Stimulated activated naive B cell treated with anti-CD40 and anti-IgM and Interleukin-4, amounts not matched to agents 10 μg/mL and 1 μg/mL and 100 μg/mL, for 72 hours (primary cell): ENCODE results near the gene OBSCN.
"Not testable (repeated sequence)": the region's sequence is repeated elsewhere in the genome, so short reads cannot be mapped to it uniquely, and the experiment has no call there.

ENCODE experiments used
- ATAC-seq, 2 donors: fragments of 150-1000 bp; cut with Tn5 transposase; replicated peaks; 2 replicates each; pipeline ENCODE4 v1.10.0; 2021; ENCODE audit warnings: moderate library complexity in 1 of 2
- DNase-seq: peaks from one replicate; pipeline ENCODE4 v3.0.0; 2021
- H3K27ac Mint-ChIP-seq: one replicate; pipeline ENCODE4 v1.8.0; 2022; ENCODE audit warnings: mild to moderate bottlenecking, mixed read lengths
- H3K27me3 Mint-ChIP-seq, 2 donors: one replicate each; pipeline ENCODE4 v1.8.0; 2022; ENCODE audit warnings: mixed read lengths in 2 of 2
- H3K36me3 Mint-ChIP-seq, 2 donors: one replicate each; pipeline ENCODE4 v1.8.0; 2022; ENCODE audit warnings: mixed read lengths in 2 of 2, mild to moderate bottlenecking in 1 of 2
- H3K4me1 Mint-ChIP-seq, 2 donors: one replicate each; pipeline ENCODE4 v1.8.0; 2022; ENCODE audit warnings: mixed read lengths in 2 of 2, mild to moderate bottlenecking in 1 of 2
- H3K4me3 Mint-ChIP-seq, 2 donors: one replicate each; pipeline ENCODE4 v1.8.0; 2022; ENCODE audit warnings: mild to moderate bottlenecking in 2 of 2, mixed read lengths in 2 of 2, moderate library complexity in 1 of 2
- H3K9me3 Mint-ChIP-seq, 2 donors: one replicate each; pipeline ENCODE4 v1.8.0; 2022; ENCODE audit warnings: mixed read lengths in 2 of 2, mild to moderate bottlenecking in 1 of 2

The OBSCN gene

DNA sequence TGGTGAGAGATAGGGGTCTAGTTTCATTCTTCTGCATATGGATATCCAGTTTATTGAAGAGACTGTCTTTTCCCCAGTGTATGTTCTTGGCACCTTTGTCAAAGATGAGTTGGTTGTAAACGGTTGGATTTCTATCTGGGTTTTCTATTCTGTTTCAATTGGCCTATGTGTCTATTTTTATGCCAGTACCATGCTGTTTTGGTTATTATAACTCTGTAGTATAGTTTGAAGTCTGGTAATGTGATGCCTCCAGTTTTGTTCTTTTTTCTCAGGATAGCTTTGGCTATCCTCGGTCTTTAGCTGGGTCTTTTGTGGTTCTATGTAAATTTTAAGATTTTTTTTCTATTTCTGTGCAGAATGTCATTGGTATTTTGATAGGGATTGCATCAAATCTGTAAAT lies 19.6 kb upstream of the OBSCN start:
- peaks cover 12 to 28% of the 10 kb centered on the region in 2 donors for H3K36me3 Mint-ChIP-seq
- ATAC-seq, H3K27me3 Mint-ChIP-seq, H3K27ac Mint-ChIP-seq, H3K9me3 Mint-ChIP-seq, H3K4me3 Mint-ChIP-seq, DNase-seq, H3K4me1 Mint-ChIP-seq: not testable (repeated sequence)

DNA sequence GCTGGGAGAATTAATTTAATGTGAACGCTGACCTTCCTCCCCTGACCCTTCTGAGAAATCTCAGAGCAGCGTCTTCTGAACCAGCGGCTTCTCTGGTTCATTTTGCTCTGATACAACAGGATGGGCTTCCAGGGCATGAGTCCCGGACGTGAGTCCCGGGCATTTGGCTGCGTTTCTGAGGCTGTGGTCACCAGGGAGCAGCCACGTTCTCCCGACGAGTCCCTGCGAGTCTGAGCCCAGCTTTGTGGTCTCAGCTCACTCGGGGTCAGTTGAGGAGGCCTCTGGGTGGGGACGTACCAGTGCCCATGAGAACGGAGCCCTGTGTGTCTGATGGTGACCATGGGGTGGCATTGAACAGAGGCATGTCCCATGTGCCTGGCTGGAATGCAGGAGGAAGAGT lies 17.7 kb upstream of the OBSCN start:
- peaks cover 12 to 25% of the 10 kb centered on the region in 2 donors for H3K36me3 Mint-ChIP-seq
- DNase-seq (no peak), ATAC-seq (no peak)
- H3K9me3 Mint-ChIP-seq = peaks cover 0 to 8% of the 10 kb centered on the region in 2 donors
- H3K27ac Mint-ChIP-seq = no peak overlapping the region
- no peak overlapping the region for H3K4me3 Mint-ChIP-seq
- H3K27me3 Mint-ChIP-seq = no peaks in the 10 kb centered on the region
- no peaks in the 10 kb centered on the region for H3K4me1 Mint-ChIP-seq

DNA sequence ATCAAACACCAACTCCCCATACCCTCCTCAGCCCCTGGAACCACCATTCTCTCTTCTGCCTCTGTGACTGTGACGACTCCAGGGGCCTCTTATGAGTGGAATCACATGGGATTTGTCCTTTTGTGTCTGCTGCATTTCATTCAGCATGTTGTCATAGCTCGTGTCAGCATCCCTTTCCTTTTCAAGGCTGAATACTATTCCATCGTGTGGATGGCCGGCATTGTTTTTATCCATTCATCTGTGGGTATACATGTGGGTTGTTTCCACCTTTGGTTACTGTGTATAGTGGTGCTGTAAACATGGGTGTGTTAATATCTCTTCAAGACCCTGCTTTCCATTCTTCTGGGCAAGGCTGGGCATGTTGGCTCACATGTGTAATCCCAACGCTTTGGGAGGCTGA lies 17.1 kb upstream of the OBSCN start:
- no peak for ATAC-seq
- H3K4me3 Mint-ChIP-seq = no peak overlapping the region
- H3K9me3 Mint-ChIP-seq = peaks cover 0 to 8% of the 10 kb centered on the region in 2 donors
- no peaks in the 10 kb centered on the region for H3K4me1 Mint-ChIP-seq
- no peak overlapping the region for H3K27ac Mint-ChIP-seq
- H3K27me3 Mint-ChIP-seq = no peaks in the 10 kb centered on the region
- peaks cover 18 to 31% of the 10 kb centered on the region in 2 donors for H3K36me3 Mint-ChIP-seq
- no peak for DNase-seq

DNA sequence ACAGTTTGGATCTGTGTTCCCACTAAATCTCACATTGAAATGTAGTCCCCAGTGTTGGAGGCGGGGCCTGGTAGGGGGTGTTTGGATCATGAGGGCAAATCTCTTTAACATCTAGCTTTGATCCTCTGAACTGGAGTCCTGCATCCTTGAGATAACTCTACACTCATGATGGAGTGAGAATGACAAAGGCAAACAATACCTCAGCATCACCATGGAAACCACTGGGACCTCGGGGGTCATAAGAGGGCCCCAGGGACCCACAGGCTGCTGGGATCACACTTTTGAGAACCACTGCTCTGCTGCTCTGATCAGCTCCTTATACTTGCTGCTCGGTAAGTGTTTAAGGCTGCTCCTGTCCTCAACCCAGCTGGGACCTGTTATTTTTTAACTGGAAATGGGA lies 13.4 kb upstream of the OBSCN start:
- Mint-ChIP-seq H3K36me3 (peaks cover 31 to 45% of the 10 kb centered on the region in 2 donors), H3K27me3 (no peaks in the 10 kb centered on the region), H3K4me3 (no peak overlapping the region), H3K9me3 (peaks cover 8 to 11% of the 10 kb centered on the region in 2 donors), H3K4me1 (no peaks in the 10 kb centered on the region), H3K27ac (no peak overlapping the region)
- DNase-seq (no peak), ATAC-seq (no peak)

DNA sequence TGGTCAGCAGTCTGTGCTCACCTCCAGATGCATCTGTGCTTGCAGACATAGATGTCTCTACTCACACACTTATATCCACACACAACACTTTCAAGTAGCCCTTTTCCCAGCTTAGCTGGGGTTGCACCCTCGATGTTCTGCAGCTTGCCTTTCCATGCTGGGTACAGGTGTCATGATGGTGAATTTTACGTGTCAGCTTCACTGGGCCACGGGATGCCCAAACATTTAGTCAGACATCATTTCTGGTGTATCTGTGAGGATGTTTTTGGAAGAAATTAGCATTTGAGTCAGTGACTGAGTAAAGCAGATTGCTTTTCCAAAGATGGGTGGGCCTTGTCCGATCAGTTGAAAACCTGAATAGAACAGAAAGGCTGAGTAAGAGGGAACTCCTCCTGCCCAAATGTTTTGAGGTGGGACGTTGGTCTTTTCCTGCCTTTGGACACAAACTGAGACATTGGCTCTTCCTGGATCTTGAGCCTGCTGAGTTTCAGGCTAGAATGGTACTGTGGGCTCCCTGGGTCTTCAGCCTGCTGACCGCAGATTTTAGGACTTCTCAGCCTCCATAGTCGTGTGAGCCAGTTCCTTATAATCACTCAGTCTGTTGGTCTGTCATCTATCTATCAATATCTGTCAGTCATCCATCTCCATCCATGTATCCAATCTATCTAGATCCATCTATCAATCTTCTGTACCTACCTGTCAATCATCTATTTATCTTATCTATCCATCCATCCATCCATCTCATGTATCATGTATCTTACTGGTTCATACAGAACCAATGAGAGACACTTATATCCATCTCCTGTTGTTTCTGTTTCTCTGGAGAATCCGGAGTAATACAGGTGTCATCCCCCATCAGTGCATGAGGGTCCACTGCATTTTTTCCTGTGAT lies 12.7 kb upstream of the OBSCN start:
- no peaks in the 10 kb centered on the region for H3K27me3 Mint-ChIP-seq
- H3K9me3 Mint-ChIP-seq = peaks cover 13 to 15% of the 10 kb centered on the region in 2 donors
- no peak overlapping the region for H3K27ac Mint-ChIP-seq
- H3K4me3 Mint-ChIP-seq = no peak overlapping the region
- DNase-seq = no peak
- no peaks in the 10 kb centered on the region for H3K4me1 Mint-ChIP-seq
- no peak for ATAC-seq
- H3K36me3 Mint-ChIP-seq = peaks cover 34 to 48% of the 10 kb centered on the region in 2 donors

DNA sequence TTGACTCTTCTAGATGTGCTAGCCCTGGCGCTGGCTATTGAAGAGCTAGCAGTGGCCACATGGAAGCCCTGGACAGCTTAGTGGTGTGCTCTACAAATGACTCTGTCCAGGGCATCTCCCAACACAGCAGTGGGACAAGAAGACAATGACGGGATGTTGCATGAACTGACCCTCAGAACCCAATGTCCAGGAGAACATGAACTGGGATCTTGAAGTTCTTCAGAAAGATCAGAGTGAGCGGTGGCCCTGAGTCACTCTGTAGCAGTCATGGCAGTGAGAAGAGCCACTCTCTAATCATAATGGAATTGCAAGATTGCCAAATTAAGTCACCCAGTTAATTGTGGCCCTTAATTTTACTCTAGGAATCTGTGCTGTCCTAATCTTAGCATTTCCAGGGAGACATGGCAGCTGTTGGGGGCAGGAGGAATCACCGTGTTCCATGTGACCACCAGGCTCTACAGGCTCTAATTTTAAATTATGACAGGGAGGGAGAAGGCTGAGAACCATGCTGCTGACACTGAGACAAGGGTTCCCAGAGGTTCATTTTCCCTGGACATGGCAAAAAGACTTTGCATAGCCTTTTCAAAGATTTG lies 10.2 kb upstream of the OBSCN start:
- no peaks in the 10 kb centered on the region for H3K4me1 Mint-ChIP-seq
- ATAC-seq = no peak
- peaks cover 17 to 19% of the 10 kb centered on the region in 2 donors for H3K9me3 Mint-ChIP-seq
- no peak for DNase-seq
- no peak overlapping the region for H3K4me3 Mint-ChIP-seq
- H3K36me3 Mint-ChIP-seq = peaks cover 44 to 55% of the 10 kb centered on the region in 2 donors
- H3K27me3 Mint-ChIP-seq = no peaks in the 10 kb centered on the region
- peak overlapping the region; percentile 20 for H3K27ac Mint-ChIP-seq

DNA sequence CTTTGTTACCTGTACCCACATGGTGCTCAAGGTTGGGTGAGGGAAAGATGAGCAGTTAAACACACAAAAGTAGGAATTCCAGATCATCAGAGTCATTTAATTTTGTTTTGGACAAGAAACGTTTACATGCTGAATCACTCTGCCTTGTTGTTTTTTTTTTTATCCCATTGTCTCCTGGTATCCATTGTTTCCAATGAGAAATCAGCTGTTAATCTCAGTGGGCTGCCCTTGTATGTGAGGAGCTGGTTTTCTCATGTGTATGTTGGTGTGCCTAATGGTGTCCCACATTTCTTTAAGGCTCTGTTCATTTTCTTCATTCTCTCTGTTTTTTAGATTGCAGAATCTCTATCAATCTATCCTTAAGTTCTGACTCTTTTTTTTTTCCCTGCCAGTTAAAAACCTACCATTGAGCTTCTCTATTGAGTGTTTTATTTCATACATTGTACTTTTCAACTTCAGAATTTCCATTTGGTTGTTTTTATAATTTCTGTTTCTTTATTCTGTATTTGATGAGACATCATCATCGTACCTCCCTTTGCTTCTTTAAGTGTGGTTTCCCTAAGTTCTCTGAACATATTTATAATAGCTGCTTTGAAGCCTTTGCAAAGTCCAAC lies 8.8 kb upstream of the OBSCN start:
- Mint-ChIP-seq H3K36me3 (peaks cover 44 to 55% of the 10 kb centered on the region in 2 donors), H3K4me1 (no peaks in the 10 kb centered on the region), H3K27me3 (no peaks in the 10 kb centered on the region), H3K4me3 (no peak overlapping the region), H3K27ac (no peak overlapping the region), H3K9me3 (peaks cover 17 to 19% of the 10 kb centered on the region in 2 donors)
- no peak for ATAC-seq
- DNase-seq = no peak

DNA sequence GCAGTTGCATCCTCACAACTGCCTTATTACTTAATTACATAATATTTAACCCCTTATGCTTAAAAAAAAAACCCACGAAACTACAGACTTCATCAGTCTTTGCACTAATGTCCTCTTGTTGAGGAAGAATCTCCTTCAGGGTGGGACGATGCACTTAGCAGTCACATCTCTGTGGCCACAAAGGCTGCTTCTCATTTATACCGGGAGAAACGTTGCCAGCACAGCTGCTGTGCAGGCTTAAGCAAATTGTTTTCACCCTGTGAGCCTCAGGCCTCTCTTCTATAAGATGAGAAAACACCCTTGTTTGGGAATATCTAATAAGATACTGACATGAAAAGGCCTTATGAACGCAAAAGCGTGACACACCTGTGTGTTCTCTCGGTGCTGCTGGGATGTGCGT lies 2.9 kb upstream of the OBSCN start:
- Mint-ChIP-seq H3K4me3 (no peak overlapping the region), H3K36me3 (peaks cover 15 to 17% of the 10 kb centered on the region in 2 donors), H3K4me1 (no peaks in the 10 kb centered on the region), H3K27ac (no peak overlapping the region), H3K9me3 (peaks cover 4 to 8% of the 10 kb centered on the region in 2 donors), H3K27me3 (peaks cover 3 to 21% of the 10 kb centered on the region in 2 donors)
- DNase-seq = no peak
- ATAC-seq = no peak

DNA sequence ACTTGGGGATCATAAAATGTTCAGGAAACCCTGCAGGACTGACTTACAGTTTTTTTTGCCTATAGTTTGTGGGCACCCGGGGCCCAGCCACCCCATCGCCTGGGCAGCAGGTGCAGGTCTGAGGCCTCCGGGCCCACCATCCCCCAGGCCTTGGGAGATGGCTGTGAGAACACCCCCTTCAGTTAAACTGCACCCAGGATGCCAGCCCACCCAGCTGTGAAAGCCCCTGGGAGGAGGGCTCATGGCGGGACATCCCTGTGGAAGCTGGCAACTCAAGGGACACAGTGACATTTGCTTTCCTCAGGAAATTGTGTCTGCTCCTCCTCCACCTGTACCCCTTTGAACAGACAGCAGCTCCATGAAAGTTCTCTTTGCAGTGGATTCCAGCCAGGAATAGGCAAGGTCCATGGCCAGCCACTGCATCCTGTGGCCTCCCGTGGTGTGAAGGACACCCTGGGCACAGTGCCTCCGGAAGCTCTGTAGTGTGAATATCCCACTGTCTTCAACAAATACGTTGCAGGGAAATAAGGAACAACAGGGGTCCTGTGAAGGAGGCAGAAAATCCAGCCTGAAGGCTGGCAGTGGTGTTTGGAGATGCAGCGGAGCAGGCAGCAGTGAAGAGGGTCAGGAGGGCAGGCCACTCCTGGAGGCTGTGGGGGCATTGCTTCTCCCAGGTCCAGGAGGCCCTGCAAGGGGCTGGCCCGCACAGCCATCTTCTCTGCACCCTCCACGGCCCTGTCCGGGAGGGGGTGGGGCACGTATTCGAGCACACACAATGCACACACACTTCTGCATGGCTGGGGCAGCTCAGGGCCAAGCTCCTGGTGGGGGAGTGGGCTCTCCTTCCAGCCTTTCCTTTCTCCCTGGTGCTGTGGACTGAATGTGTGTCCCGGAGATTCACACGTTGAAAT lies 2.1 kb upstream of the OBSCN start:
- Mint-ChIP-seq H3K27ac (no peak overlapping the region), H3K9me3 (peaks cover 0 to 4% of the 10 kb centered on the region in 2 donors), H3K4me3 (no peak overlapping the region), H3K4me1 (no peaks in the 10 kb centered on the region), H3K36me3 (peaks cover 8 to 10% of the 10 kb centered on the region in 2 donors), H3K27me3 (peaks cover 3 to 21% of the 10 kb centered on the region in 2 donors)
- ATAC-seq (no peak), DNase-seq (no peak)

DNA sequence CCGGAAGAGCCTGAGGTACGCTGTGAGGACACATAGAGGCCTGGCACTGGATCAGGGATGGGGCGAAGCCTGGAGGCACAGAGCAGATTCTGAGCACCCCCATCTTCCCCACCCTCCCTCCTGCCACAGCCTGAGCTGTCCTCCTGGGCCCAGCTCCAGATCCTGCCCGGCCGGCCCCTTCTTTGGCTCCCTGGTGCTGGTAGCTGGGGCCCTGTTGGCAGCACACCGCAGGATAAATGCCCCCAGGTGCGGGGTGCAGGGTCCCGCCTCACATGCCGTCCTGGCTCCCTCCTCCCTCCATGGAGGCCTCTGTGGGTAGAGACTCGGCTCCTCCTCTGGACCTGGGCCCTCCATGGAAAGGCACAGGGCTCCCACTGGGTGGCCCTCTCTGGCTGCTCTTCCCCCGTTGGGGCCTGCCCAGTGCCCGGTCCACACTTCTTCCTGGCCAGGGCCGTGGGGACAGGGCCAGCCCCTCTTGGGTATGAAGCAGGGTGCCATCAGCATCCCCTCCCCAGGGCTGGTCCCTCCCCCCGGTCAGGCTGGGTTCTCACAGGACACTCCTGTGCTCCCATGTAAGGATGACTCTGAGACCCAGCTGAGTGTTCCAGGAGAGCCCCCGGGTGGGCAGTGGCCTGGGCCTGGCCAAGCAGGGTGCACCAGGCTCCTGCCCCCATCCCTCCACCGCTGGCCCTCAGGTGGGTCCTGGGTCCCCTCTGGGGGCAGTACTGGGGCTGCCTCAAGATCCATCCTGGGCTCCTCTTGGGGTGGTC lies 1.1 kb upstream of the OBSCN start:
- Mint-ChIP-seq H3K27ac (no peak overlapping the region), H3K9me3 (no peaks in the 10 kb centered on the region), H3K27me3 (peaks cover 3 to 21% of the 10 kb centered on the region in 2 donors), H3K4me1 (peaks cover 0 to 3% of the 10 kb centered on the region in 2 donors), H3K4me3 (no peak overlapping the region), H3K36me3 (peaks cover 0 to under 1% of the 10 kb centered on the region in 2 donors)
- no peak for DNase-seq
- ATAC-seq = no peak

DNA sequence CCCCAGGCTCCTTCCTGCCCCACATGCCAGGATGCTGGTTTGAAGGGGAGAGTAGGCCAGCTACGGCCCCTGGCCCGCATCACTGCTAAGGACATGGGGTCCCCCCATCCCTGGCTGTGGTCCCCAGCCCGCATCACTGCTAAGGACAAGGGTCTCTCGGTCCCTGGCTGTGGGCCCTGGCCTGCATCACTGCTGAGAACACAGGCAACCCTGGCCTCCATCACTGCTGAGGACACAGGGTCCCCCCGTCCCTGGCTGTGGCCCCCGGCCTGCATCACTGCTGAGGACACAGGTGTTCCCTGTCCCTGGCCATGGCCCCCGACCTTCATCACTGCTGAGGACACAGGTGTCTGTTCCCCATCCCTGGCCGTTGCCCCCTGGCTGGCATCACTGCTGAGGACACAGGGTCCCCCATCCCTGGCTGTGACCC lies 448 bp upstream of the OBSCN start:
- Mint-ChIP-seq H3K36me3 (no peaks in the 10 kb centered on the region), H3K4me1 (peaks cover 0 to 3% of the 10 kb centered on the region in 2 donors), H3K27me3 (peaks cover 3 to 21% of the 10 kb centered on the region in 2 donors), H3K27ac (no peak overlapping the region), H3K4me3 (no peak overlapping the region), H3K9me3 (no peaks in the 10 kb centered on the region)
- DNase-seq (no peak), ATAC-seq (no peak)

DNA sequence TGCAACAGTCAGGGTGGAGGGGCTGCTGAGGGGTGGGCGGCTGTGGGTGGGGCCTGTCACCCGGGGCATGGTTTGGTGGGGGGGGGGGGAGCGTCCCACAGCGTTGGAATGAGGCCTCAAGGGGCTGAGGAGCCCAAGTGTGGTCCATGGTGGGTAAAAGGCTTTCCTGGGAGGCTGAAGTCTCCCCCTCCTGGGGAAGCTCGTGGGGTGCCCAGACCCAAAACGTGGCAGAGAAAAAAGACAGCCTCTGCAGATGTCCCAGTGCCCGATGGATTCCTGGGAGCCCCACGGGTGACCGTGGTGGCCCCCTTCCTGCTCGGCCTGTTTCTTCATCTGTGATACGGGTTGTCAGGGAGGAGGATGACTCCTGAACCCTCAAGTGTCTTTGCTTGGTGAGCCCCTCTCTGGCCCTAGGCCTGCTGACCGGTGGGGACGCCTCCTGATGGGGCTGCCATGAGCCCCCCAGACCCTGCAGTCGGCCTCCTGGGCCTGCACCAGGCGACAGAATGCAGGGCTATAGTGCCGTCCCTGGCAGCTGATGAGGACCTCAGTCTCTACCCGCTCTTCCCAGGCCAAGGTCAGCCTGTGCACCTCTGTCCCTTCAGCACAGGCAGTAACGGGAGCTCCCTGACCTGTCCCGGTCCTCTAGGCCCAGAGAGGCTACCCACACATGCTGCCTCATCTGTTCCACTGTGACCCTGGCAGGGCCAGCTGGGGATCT lies 1.1 kb downstream of the OBSCN start:
- no peaks in the 10 kb centered on the region for H3K36me3 Mint-ChIP-seq
- H3K27ac Mint-ChIP-seq = no peak overlapping the region
- H3K9me3 Mint-ChIP-seq = no peaks in the 10 kb centered on the region
- peaks cover 7 to 8% of the 10 kb centered on the region in 2 donors for H3K4me1 Mint-ChIP-seq
- no peak overlapping the region for H3K4me3 Mint-ChIP-seq
- no peak for ATAC-seq
- H3K27me3 Mint-ChIP-seq = peaks cover 3 to 21% of the 10 kb centered on the region in 2 donors
- DNase-seq = no peak

DNA sequence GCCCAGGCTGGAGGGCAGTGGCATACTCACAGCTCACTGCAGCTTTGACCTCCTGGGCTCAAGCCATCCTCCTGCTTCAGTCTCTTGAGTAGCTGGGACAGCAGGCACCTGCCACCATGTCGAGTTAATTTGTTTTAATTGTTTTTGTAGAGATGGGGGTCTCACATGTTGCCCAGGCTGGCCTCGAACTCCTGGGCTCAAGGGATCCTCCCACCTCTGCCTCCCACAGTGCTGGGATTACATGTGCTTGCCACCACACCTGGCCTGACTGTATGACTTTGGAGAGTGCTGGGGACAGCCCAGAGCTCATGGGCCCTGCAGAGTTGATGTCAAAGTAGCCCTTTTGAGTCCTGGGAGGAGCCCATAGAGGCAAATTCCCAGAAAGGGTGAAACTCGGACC lies 1.8 kb downstream of the OBSCN start:
- DNase-seq = no peak
- Mint-ChIP-seq H3K4me3 (no peak overlapping the region), H3K27ac (no peak overlapping the region), H3K27me3 (peaks cover 3 to 21% of the 10 kb centered on the region in 2 donors), H3K4me1 (peaks cover 7 to 8% of the 10 kb centered on the region in 2 donors), H3K36me3 (no peaks in the 10 kb centered on the region), H3K9me3 (no peaks in the 10 kb centered on the region)
- ATAC-seq = no peak
